Liver (tissue), 9 donors: Measurements from ENCODE around the gene SLC35C1. TPM values are rescaled to one million over a fixed set of nuclear protein-coding genes. Genes with fewer than 3 reads are reported as not detected.
A peak's percentile ranks its signal among the peaks of the same experiment; 100 is the strongest.

ENCODE experiments used
- DNase-seq: peaks from one replicate; pipeline ENCODE4 v3.0.0-alpha.2; 2017; ENCODE audit warnings: low spot score
- H3K27ac ChIP-seq, 2 donors: one replicate each; pipeline ENCODE4 v1.7.0; 2013; ENCODE audit warnings: inconsistent platforms in 2 of 2, low read length in 2 of 2, control low read depth in 1 of 2, low read depth in 1 of 2, mild to moderate bottlenecking in 1 of 2
- H3K27me3 ChIP-seq, 4 donors: one replicate each; pipeline versions ENCODE4 v1.6.1 to v1.7.0; 2013; ENCODE audit warnings: low read length in 3 of 4, inconsistent platforms in 1 of 4, mild to moderate bottlenecking in 1 of 4, moderate library complexity in 1 of 4; ENCODE audit not compliant: control insufficient read depth in 4 of 4, insufficient read depth in 4 of 4
- H3K36me3 ChIP-seq, 4 donors: one replicate each; pipeline versions ENCODE4 v1.6.1 to v1.7.0; 2013; ENCODE audit warnings: low read length in 3 of 4, mild to moderate bottlenecking in 3 of 4, low read depth in 1 of 4, moderate library complexity in 1 of 4; ENCODE audit not compliant: control insufficient read depth in 4 of 4, insufficient read depth in 3 of 4
- H3K4me1 ChIP-seq, 4 donors: one replicate each; pipeline versions ENCODE4 v1.6.1 to v1.7.0; 2013; ENCODE audit warnings: low read length in 3 of 4, mild to moderate bottlenecking in 3 of 4, moderate library complexity in 1 of 4; ENCODE audit not compliant: control insufficient read depth in 4 of 4, insufficient read depth in 4 of 4
- H3K4me3 ChIP-seq, 3 donors: one replicate each; pipeline versions ENCODE4 v1.6.1 to v1.7.0; 2013; ENCODE audit warnings: low read length in 3 of 3, control low read depth in 1 of 3, low read depth in 1 of 3, mild to moderate bottlenecking in 1 of 3
- H3K9ac ChIP-seq, 2 donors: one replicate each; pipeline ENCODE4 v1.7.0; 2013; ENCODE audit warnings: low read length in 2 of 2, mild to moderate bottlenecking in 2 of 2, moderate library complexity in 2 of 2, control low read depth in 1 of 2, low read depth in 1 of 2
- H3K9me3 ChIP-seq, 4 donors: one replicate each; pipeline versions ENCODE4 v1.6.1 to v1.7.0; 2013; ENCODE audit warnings: low read length in 3 of 4; ENCODE audit not compliant: control insufficient read depth in 4 of 4
- EGR1 ChIP-seq, 2 donors: IDR thresholded peaks; 2 replicates each; pipeline ENCODE4 v1.6.1; 2016 to 2018; ENCODE audit warnings: antibody characterized with exemption in 2 of 2, low read depth in 2 of 2
- FOXA1 ChIP-seq: IDR thresholded peaks from 2 replicates; pipeline ENCODE4 v1.6.1; 2016; ENCODE audit warnings: antibody characterized with exemption
- FOXA2 ChIP-seq: IDR thresholded peaks from 2 replicates; pipeline ENCODE4 v1.6.1; 2016; ENCODE audit warnings: antibody characterized with exemption
- HNF4A ChIP-seq, 2 donors: conservative IDR thresholded peaks; 2 replicates each; pipeline ENCODE4 v1.6.1; 2016; ENCODE audit warnings: antibody characterized with exemption in 2 of 2, mild to moderate bottlenecking in 2 of 2
- HNF4G ChIP-seq: IDR thresholded peaks from 2 replicates; pipeline ENCODE4 v1.6.1; 2016; ENCODE audit warnings: antibody characterized with exemption
- JUND ChIP-seq, 2 donors: IDR thresholded peaks; 2 replicates each; pipeline ENCODE4 v1.6.1; 2016; ENCODE audit warnings: antibody characterized with exemption in 2 of 2
- NR2F2 ChIP-seq: IDR thresholded peaks from 2 replicates; pipeline ENCODE4 v1.6.1; 2016; ENCODE audit warnings: antibody characterized with exemption
- RXRA ChIP-seq, 2 donors: IDR thresholded peaks; 2 replicates each; pipeline ENCODE4 v1.6.1; 2017 to 2018; ENCODE audit warnings: antibody characterized with exemption in 2 of 2, mild to moderate bottlenecking in 1 of 2
- SP1 ChIP-seq: IDR thresholded peaks from 2 replicates; pipeline ENCODE4 v1.6.1; 2018; ENCODE audit warnings: antibody characterized with exemption, mild to moderate bottlenecking
- TAF1 ChIP-seq: conservative IDR thresholded peaks from 2 replicates; pipeline ENCODE4 v1.6.1; 2016; ENCODE audit warnings: antibody characterized with exemption, mild to moderate bottlenecking
- YY1 ChIP-seq: IDR thresholded peaks from 2 replicates; pipeline ENCODE4 v1.6.1; 2016; ENCODE audit warnings: antibody characterized with exemption, mild to moderate bottlenecking
- WGBS: extraction: QIAGEN DNeasy Blood & Tissue Kit; methylation state at CpG from one replicate; pipeline ENCODE4 v1.1.7; 2013; 5-methylcytosine and 5-hydroxymethylcytosine counted together
- polyA plus RNA-seq, 2 donors: library from polyadenylated mRNA; stranded (reverse) in 1 of 2; unstranded in 1 of 2; fragments of 200-250 nt in 1 of 2; fragments of >200 nt in 1 of 2; fragmentation: Nextera tagmentation in 1 of 2; extraction: Ambion mirVana in 1 of 2; gene quantifications; one replicate each; pipeline versions ENCODE4 v1.2.1 to v1.2.3, GENCODE V29; 2013 to 2015
- total RNA-seq, 2 donors: library from RNA; depleted of rRNA; stranded (reverse); fragments of >200 nt; gene quantifications; one replicate each; pipeline ENCODE4 v1.2.3, GENCODE V29; 2014
- TF ChIP-seq, protein P1 (sequence below): IDR thresholded peaks from 2 replicates; pipeline ENCODE4 v1.6.1; 2016; ENCODE audit warnings: antibody characterized with exemption, mild to moderate bottlenecking
- TF ChIP-seq, protein P2 (sequence below): IDR thresholded peaks from 2 replicates; pipeline ENCODE4 v1.6.1; 2016; ENCODE audit warnings: antibody characterized with exemption
- TF ChIP-seq, protein P3 (sequence below): fragments of 150-350 bp; IDR thresholded peaks from 2 replicates; pipeline ENCODE4 v1.5.1; 2017; ENCODE audit warnings: improper control_type of control experiment, low read depth, low read length; ENCODE audit not compliant: missing input control
- TF ChIP-seq, protein P4 (sequence below): IDR thresholded peaks from 2 replicates; pipeline ENCODE4 v1.6.1; 2016; ENCODE audit warnings: antibody characterized with exemption
- donor health status: healthy.
- donor health status: healthy.
- donor health status: healthy.
- donor health status: healthy.
- donor health status: healthy.

The SLC35C1 gene
- total and polyA plus RNA-seq, 4 donors = 2.5 to 82.0 (median 46.1) TPM

DNA sequence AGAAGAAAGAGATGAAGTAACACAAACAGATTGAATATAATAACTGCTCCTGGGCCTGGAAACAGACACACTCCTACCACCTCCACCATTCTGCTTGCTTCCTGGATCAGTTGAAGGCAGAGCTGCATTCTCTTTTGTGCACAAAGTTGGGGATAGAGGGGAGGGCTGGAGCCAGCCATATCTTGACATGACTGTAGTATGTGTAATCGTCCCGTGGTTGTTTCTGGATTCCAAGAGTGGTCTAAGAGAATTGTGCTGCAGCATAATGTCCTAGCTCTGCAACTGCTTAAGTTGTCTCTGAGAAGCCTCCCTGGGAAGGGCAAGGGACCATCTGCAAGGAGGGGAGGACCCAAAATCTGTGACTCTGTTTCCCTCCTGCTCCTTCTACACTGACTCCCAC, 45.5 kb downstream of the SLC35C1 start:
- Histone ChIP-seq H3K9me3 (no peaks in the 10 kb centered on the region), H3K27me3 (no peaks in the 10 kb centered on the region), H3K4me1 (peaks cover 16 to 87% (median 77%) of the 10 kb centered on the region in 4 donors), H3K4me3 (peak overlapping the region in 1 of 3 donors; percentile 9), H3K9ac (peak overlapping the region in 1 of 2 donors; percentile 7), H3K27ac (peak overlapping the region in 1 of 2 donors; percentile 20), H3K36me3 (peaks cover 2 to 6% (median 4%) of the 10 kb centered on the region in 4 donors)
- DNase-seq = no peak
- TF ChIP-seq FOXA1 (no peak), EGR1 (IDR thresholded peaks at IDR 0.05; ENCODE audit: low read depth in 2 of 2) (no peak), FOXA2 (no peak), RXRA (IDR thresholded peaks at IDR 0.05) (no peak), YY1 (no peak), NR2F2 (no peak), SP1 (no peak), HNF4A (conservative IDR thresholded peaks at IDR 0.05) (no peak), TAF1 (no peak), JUND (IDR thresholded peaks at IDR 0.05) (no peak), HNF4G (no peak)
- TF ChIP-seq, protein P1, sequence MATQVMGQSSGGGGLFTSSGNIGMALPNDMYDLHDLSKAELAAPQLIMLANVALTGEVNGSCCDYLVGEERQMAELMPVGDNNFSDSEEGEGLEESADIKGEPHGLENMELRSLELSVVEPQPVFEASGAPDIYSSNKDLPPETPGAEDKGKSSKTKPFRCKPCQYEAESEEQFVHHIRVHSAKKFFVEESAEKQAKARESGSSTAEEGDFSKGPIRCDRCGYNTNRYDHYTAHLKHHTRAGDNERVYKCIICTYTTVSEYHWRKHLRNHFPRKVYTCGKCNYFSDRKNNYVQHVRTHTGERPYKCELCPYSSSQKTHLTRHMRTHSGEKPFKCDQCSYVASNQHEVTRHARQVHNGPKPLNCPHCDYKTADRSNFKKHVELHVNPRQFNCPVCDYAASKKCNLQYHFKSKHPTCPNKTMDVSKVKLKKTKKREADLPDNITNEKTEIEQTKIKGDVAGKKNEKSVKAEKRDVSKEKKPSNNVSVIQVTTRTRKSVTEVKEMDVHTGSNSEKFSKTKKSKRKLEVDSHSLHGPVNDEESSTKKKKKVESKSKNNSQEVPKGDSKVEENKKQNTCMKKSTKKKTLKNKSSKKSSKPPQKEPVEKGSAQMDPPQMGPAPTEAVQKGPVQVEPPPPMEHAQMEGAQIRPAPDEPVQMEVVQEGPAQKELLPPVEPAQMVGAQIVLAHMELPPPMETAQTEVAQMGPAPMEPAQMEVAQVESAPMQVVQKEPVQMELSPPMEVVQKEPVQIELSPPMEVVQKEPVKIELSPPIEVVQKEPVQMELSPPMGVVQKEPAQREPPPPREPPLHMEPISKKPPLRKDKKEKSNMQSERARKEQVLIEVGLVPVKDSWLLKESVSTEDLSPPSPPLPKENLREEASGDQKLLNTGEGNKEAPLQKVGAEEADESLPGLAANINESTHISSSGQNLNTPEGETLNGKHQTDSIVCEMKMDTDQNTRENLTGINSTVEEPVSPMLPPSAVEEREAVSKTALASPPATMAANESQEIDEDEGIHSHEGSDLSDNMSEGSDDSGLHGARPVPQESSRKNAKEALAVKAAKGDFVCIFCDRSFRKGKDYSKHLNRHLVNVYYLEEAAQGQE = no peak
- TF ChIP-seq, protein P2, sequence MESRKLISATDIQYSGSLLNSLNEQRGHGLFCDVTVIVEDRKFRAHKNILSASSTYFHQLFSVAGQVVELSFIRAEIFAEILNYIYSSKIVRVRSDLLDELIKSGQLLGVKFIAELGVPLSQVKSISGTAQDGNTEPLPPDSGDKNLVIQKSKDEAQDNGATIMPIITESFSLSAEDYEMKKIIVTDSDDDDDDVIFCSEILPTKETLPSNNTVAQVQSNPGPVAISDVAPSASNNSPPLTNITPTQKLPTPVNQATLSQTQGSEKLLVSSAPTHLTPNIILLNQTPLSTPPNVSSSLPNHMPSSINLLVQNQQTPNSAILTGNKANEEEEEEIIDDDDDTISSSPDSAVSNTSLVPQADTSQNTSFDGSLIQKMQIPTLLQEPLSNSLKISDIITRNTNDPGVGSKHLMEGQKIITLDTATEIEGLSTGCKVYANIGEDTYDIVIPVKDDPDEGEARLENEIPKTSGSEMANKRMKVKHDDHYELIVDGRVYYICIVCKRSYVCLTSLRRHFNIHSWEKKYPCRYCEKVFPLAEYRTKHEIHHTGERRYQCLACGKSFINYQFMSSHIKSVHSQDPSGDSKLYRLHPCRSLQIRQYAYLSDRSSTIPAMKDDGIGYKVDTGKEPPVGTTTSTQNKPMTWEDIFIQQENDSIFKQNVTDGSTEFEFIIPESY = no peak
- TF ChIP-seq, protein P3, sequence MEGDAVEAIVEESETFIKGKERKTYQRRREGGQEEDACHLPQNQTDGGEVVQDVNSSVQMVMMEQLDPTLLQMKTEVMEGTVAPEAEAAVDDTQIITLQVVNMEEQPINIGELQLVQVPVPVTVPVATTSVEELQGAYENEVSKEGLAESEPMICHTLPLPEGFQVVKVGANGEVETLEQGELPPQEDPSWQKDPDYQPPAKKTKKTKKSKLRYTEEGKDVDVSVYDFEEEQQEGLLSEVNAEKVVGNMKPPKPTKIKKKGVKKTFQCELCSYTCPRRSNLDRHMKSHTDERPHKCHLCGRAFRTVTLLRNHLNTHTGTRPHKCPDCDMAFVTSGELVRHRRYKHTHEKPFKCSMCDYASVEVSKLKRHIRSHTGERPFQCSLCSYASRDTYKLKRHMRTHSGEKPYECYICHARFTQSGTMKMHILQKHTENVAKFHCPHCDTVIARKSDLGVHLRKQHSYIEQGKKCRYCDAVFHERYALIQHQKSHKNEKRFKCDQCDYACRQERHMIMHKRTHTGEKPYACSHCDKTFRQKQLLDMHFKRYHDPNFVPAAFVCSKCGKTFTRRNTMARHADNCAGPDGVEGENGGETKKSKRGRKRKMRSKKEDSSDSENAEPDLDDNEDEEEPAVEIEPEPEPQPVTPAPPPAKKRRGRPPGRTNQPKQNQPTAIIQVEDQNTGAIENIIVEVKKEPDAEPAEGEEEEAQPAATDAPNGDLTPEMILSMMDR = no peak
- TF ChIP-seq, protein P4, sequence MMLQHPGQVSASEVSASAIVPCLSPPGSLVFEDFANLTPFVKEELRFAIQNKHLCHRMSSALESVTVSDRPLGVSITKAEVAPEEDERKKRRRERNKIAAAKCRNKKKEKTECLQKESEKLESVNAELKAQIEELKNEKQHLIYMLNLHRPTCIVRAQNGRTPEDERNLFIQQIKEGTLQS = no peak
- WGBS = 45% methylated on average over 2 of the region's 2 CpGs

DNA sequence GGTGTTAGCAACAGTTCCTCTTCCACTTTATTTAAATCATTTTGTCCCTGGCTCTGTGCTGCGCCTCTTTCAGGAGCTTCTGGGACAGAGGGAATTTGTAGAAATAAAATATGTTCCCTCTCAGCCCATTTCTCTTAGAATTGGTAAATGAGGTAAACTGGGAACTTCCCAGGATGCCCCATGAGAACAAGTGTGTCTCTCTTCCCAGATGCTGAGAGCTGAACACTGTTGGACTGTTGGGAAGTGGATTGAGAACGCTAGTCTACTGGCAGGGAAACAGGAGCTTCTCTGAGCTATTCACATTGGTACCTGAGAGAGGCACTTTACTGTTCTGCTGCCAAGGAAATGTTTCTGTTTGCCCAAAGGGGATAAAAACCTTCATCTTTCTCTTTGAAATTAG, 46.3 kb downstream of the SLC35C1 start:
- TF ChIP-seq, protein P4 = no peak
- TF ChIP-seq EGR1 (IDR thresholded peaks at IDR 0.05; ENCODE audit: low read depth in 2 of 2) (no peak), FOXA2 (no peak), TAF1 (no peak), RXRA (IDR thresholded peaks at IDR 0.05) (no peak), HNF4G (no peak), YY1 (no peak)
- WGBS = 61% methylated on average over 2 of the region's 2 CpGs
- H3K4me3 ChIP-seq = peak overlapping the region in 1 of 3 donors; percentile 12
- H3K9me3 ChIP-seq = no peaks in the 10 kb centered on the region
- peaks cover 13 to 87% (median 78%) of the 10 kb centered on the region in 4 donors for H3K4me1 ChIP-seq
- H3K27me3 ChIP-seq = no peaks in the 10 kb centered on the region
- DNase-seq = no peak
- H3K36me3 ChIP-seq = peaks cover 2 to 13% (median 8%) of the 10 kb centered on the region in 4 donors
- H3K27ac ChIP-seq = peak overlapping the region in 1 of 2 donors; percentile 32
- peak overlapping the region; percentile 22 to 44 for H3K9ac ChIP-seq
